NCI-H1436 (cell line): ENCODE measurements around the gene PHTF1.
A peak's percentile ranks its signal among the peaks of the same experiment; 100 is the strongest.

Experiments used
- DNase-seq: peaks from one replicate; lab custom pipeline; 2025; lab: John Stamatoyannopoulos, UW

PHTF1 gene

GRCh38 chr1:113759333-113760101, at the start of gene PHTF1:
PHTF1 (minus strand) TSS chr1:113759486; CDS start chr1:113758703, 783 bp downstream.
- DNase-seq, result peak; percentile 40

- DNase-seq, result no peak
These were observed 49.3 kb upstream of the PHTF1 start for GRCh38 chr1:113808450-113809195.

- no peak for DNase-seq
These were observed 46.4 kb upstream of the PHTF1 start for GRCh38 chr1:113805639-113806038.

GRCh38 chr1:113805256-113805531, 45.9 kb upstream of the PHTF1 start:
- DNase-seq, result no peak

- DNase-seq, result no peak
These were observed 45.4 kb upstream of the PHTF1 start for GRCh38 chr1:113804421-113805255.

GRCh38 chr1:113802367-113803007, 43.2 kb upstream of the PHTF1 start:
- DNase-seq, result no peak

GRCh38 chr1:113800487-113800886, 41.2 kb upstream of the PHTF1 start:
- DNase-seq, result no peak

GRCh38 chr1:113797472-113797871, 38.2 kb upstream of the PHTF1 start:
- DNase-seq, result no peak

GRCh38 chr1:113793878-113794834, 34.9 kb upstream of the PHTF1 start:
- no peak for DNase-seq

- no peak for DNase-seq
These were observed 33.7 kb upstream of the PHTF1 start for GRCh38 chr1:113792986-113793385.

- no peak for DNase-seq
These were observed 33.2 kb upstream of the PHTF1 start for GRCh38 chr1:113792471-113792870.

- no peak for DNase-seq
These were observed 29.5 kb upstream of the PHTF1 start for GRCh38 chr1:113788802-113789201.

GRCh38 chr1:113787663-113788062, 28.4 kb upstream of the PHTF1 start:
- no peak for DNase-seq

- no peak for DNase-seq
These were observed 26.8 kb upstream of the PHTF1 start for GRCh38 chr1:113786069-113786468.

- no peak for DNase-seq
These were observed 25.0 kb upstream of the PHTF1 start for GRCh38 chr1:113784104-113784779.

- DNase-seq, result no peak
These were observed 24.2 kb upstream of the PHTF1 start for GRCh38 chr1:113783254-113784103.

- no peak for DNase-seq
These were observed 23.1 kb upstream of the PHTF1 start for GRCh38 chr1:113782406-113782805.

GRCh38 chr1:113780374-113781146, 21.3 kb upstream of the PHTF1 start:
- DNase-seq, result no peak

GRCh38 chr1:113779542-113779941, 20.3 kb upstream of the PHTF1 start:
- DNase-seq, result no peak
